Measurements from ENCODE around the gene C1orf105.

DNA sequence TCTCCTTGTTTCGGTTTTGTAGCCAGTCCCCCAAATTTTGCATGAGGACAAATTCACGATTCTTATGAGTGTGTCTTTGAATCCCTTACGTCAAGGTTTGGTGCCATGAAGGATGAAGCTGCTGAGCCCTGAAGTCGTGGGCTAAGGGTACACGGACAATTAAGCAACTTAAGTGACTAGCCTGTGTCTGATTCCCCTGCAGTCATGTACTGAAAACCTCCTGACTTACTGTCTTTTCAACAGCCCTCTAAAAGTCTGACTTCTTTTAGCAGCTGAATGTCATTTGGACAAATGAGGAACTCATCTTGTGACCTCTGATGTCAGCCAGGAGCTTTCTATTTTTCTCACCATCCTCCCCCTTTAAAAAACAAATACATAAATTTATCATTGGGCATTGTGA lies 27.1 kb upstream of the C1orf105 start:
- TF ChIP-seq, protein P1, sequence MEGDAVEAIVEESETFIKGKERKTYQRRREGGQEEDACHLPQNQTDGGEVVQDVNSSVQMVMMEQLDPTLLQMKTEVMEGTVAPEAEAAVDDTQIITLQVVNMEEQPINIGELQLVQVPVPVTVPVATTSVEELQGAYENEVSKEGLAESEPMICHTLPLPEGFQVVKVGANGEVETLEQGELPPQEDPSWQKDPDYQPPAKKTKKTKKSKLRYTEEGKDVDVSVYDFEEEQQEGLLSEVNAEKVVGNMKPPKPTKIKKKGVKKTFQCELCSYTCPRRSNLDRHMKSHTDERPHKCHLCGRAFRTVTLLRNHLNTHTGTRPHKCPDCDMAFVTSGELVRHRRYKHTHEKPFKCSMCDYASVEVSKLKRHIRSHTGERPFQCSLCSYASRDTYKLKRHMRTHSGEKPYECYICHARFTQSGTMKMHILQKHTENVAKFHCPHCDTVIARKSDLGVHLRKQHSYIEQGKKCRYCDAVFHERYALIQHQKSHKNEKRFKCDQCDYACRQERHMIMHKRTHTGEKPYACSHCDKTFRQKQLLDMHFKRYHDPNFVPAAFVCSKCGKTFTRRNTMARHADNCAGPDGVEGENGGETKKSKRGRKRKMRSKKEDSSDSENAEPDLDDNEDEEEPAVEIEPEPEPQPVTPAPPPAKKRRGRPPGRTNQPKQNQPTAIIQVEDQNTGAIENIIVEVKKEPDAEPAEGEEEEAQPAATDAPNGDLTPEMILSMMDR (IDR thresholded peaks at IDR 0.05), result no peak
- no peak for TF ChIP-seq POLR2A (IDR thresholded peaks at IDR 0.05)
